ENCODE measurements around the gene MIPEP.

Gene MIPEP

DNA sequence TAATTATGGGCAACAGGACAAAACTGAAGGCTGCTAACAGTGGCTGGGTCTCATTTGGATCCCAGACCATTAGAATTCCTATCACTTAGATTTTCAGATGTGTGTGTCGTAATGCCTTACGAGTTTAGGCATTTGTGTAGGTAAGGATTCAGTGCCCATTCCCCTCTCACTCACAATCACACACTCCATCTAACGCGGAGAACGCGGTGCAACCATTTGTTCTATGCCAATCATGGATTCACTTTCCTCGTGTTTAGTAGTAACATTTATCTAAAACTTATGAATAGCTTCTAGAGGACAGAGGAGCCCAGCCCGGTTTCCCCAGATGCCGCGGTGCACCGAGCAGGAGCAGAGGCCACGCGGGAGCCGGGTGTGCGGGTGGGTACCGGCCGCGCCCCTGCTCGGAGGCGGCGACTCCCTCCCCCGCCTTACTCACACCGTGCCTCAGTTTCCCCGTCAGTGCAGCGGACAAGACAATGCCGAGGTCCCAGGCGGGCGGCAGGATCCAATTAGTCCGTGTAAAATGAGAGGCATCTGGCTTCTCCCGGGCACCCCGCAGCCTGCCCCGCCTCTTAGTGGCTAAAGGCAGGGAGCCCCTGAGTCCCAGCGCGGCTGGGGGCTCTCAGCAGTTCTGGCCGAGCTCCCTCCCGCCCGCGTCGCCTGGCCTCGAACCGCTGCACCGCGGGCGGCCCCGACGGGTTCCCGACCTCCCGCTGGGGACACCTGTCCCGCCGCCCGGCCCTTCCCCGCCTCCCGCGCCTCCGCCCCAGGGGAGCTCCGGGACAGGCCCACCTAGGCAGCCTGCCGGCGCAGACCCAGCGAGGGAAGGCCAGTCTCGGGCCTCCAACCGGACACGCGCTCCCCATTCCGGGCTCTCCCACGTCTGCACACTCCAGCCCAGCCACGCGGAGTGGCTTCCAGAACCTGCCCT lies 14.0 kb upstream of the MIPEP start:
- H3K4me3 ChIP-seq (replicated peaks; ENCODE audit: insufficient read depth, low read length), result no peak overlapping the region
- no peak overlapping the region for H3K27ac ChIP-seq (replicated peaks)
- no peak for DNase-seq (ENCODE audit: low read depth in 1 of 2, low spot score in 1 of 2)
- no peak for TF ChIP-seq GABPA (IDR thresholded peaks at IDR 0.05; ENCODE audit: low read depth)
- TF ChIP-seq POLR2AphosphoS5 (IDR thresholded peaks at IDR 0.05; ENCODE audit: low read depth), result no peak
- no peak for TF ChIP-seq SPI1 (IDR thresholded peaks at IDR 0.05; ENCODE audit: borderline replicate concordance, low read depth)
- TF ChIP-seq, protein P1, sequence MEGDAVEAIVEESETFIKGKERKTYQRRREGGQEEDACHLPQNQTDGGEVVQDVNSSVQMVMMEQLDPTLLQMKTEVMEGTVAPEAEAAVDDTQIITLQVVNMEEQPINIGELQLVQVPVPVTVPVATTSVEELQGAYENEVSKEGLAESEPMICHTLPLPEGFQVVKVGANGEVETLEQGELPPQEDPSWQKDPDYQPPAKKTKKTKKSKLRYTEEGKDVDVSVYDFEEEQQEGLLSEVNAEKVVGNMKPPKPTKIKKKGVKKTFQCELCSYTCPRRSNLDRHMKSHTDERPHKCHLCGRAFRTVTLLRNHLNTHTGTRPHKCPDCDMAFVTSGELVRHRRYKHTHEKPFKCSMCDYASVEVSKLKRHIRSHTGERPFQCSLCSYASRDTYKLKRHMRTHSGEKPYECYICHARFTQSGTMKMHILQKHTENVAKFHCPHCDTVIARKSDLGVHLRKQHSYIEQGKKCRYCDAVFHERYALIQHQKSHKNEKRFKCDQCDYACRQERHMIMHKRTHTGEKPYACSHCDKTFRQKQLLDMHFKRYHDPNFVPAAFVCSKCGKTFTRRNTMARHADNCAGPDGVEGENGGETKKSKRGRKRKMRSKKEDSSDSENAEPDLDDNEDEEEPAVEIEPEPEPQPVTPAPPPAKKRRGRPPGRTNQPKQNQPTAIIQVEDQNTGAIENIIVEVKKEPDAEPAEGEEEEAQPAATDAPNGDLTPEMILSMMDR (IDR thresholded peaks at IDR 0.05; ENCODE audit: insufficient read depth, low read length), result no peak
- TF ChIP-seq REST (IDR thresholded peaks at IDR 0.05; ENCODE audit: insufficient replicate concordance, low read depth), result no peak
- peaks cover 21% of the 10 kb centered on the region for H3K27me3 ChIP-seq (ENCODE audit: insufficient read depth, poor library complexity, severe bottlenecking)

- no peak for DNase-seq (ENCODE audit: low read depth in 1 of 2, low spot score in 1 of 2)
- Histone ChIP-seq H3K27me3 (ENCODE audit: insufficient read depth, poor library complexity, severe bottlenecking) (peaks cover 21% of the 10 kb centered on the region), H3K4me3 (replicated peaks; ENCODE audit: insufficient read depth, low read length) (no peak overlapping the region), H3K27ac (replicated peaks) (no peak overlapping the region)
- TF ChIP-seq, protein P1 (IDR thresholded peaks at IDR 0.05; ENCODE audit: insufficient read depth, low read length), result no peak
- TF ChIP-seq GABPA (IDR thresholded peaks at IDR 0.05; ENCODE audit: low read depth), result no peak
- no peak for TF ChIP-seq REST (IDR thresholded peaks at IDR 0.05; ENCODE audit: insufficient replicate concordance, low read depth)
- TF ChIP-seq SPI1 (IDR thresholded peaks at IDR 0.05; ENCODE audit: borderline replicate concordance, low read depth), result no peak
- TF ChIP-seq POLR2AphosphoS5 (IDR thresholded peaks at IDR 0.05; ENCODE audit: low read depth), result no peak
These were observed 12.2 kb upstream of the MIPEP start for GRCh38 chr13:23901365-23901764.

DNA sequence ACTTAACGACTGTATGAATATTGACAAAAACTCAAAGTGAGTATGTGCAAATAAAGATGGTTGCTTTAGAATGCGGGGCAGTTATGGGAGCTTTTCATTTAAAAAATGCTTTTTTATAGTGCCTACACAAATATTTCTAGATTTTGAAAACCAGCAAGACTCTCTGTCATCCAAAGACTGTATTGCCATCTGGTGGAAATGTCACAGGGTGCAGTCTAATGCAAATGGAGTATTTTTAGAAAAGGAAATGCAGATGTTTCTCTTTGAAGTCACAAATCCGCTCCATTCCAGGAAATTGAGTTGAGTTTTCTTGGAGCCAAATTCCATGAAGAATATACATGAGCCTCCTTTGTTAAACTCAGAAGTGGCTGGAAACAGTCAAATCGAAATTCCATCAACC lies 10.4 kb upstream of the MIPEP start:
- Histone ChIP-seq H3K27me3 (ENCODE audit: insufficient read depth, poor library complexity, severe bottlenecking) (peaks cover 13% of the 10 kb centered on the region), H3K27ac (replicated peaks) (no peak overlapping the region), H3K4me3 (replicated peaks; ENCODE audit: insufficient read depth, low read length) (no peak overlapping the region)
- TF ChIP-seq, protein P1 (IDR thresholded peaks at IDR 0.05; ENCODE audit: insufficient read depth, low read length), result peak; percentile 10
- no peak for TF ChIP-seq REST (IDR thresholded peaks at IDR 0.05; ENCODE audit: insufficient replicate concordance, low read depth)
- TF ChIP-seq SPI1 (IDR thresholded peaks at IDR 0.05; ENCODE audit: borderline replicate concordance, low read depth), result no peak
- TF ChIP-seq GABPA (IDR thresholded peaks at IDR 0.05; ENCODE audit: low read depth), result no peak
- no peak for TF ChIP-seq POLR2AphosphoS5 (IDR thresholded peaks at IDR 0.05; ENCODE audit: low read depth)
- no peak for DNase-seq (ENCODE audit: low read depth in 1 of 2, low spot score in 1 of 2)

Measured in HL-60 (cell line).